K562 (cell line): Measurements from ENCODE around the gene BCO2. TPM values are rescaled to one million over a fixed set of nuclear protein-coding genes. Genes with fewer than 3 reads are reported as not detected.

Experiments
- POU5F1 ChIP-seq: fragments of 150-350 bp; IDR thresholded peaks from 2 replicates; pipeline ENCODE4 v1.6.1; 2014; ENCODE audit warnings: borderline replicate concordance, low read length, low read depth, mild to moderate bottlenecking; ENCODE audit not compliant: partially characterized antibody
- SETDB1 ChIP-seq: IDR thresholded peaks from one replicate; pipeline ENCODE4 v1.6.1; 2012; ENCODE audit warnings: low read length, control low read depth, inconsistent platforms
- ZNF609 ChIP-seq: sonication (generic); formaldehyde crosslinking; IDR thresholded peaks from 2 replicates; pipeline ENCODE4 v1.8.1; 2023; ENCODE audit warnings: missing genetic modification reagents, mild to moderate bottlenecking, borderline replicate concordance
- ZNF695 ChIP-seq: fragments of 450-650 bp; formaldehyde crosslinking; IDR thresholded peaks from 2 replicates; pipeline ENCODE4 v1.4.0; 2020; ENCODE audit warnings: mild to moderate bottlenecking, moderate library complexity
- polyA plus RNA-seq, 8 experiments: library from polyadenylated mRNA; depleted of rRNA in 4 of 8; stranded (reverse) in 5 of 8; unstranded in 3 of 8; fragments of >200 nt; fragmentation: Nextera tagmentation in 2 of 8; fragmentation: Illumina TruSeq in 1 of 8; extraction: Ambion mirVana in 2 of 8; extraction: Trizol in 1 of 8; gene quantifications; 2 replicates each; pipeline versions ENCODE4 v1.2.1 to v1.2.3, GENCODE V29; 2011 to 2014; ENCODE audit warnings: inconsistent platforms in 1 of 8, missing spikeins in 1 of 8
- total RNA-seq, 7 experiments: library from RNA; depleted of rRNA in 6 of 7; stranded (reverse); fragments of >200 nt in 6 of 7; fragmentation: Illumina TruSeq in 2 of 7; extraction: Trizol in 2 of 7; gene quantifications; 2 replicates each; pipeline versions ENCODE4 v1.2.1 to v1.2.3, GENCODE V29; 2011 to 2021; ENCODE audit warnings: low replicate concordance in 1 of 7
- TF ChIP-seq, protein P1 (sequence below), 2 experiments: fragments of 150-350 bp in 1 of 2; IDR thresholded peaks; 2 replicates each; pipeline ENCODE4 v1.6.1; 2012 to 2016; ENCODE audit warnings: low read depth in 2 of 2, low read length in 2 of 2, mild to moderate bottlenecking in 1 of 2, moderate library complexity in 1 of 2

The BCO2 gene
- total and polyA plus RNA-seq, 9 of the 15 experiments (the other 6 are each of a cell fraction or from before 2014, with no cell fraction given), result 0.21 to 1.0 (median 0.47) TPM; not detected in 1

- TF ChIP-seq, protein P1, sequence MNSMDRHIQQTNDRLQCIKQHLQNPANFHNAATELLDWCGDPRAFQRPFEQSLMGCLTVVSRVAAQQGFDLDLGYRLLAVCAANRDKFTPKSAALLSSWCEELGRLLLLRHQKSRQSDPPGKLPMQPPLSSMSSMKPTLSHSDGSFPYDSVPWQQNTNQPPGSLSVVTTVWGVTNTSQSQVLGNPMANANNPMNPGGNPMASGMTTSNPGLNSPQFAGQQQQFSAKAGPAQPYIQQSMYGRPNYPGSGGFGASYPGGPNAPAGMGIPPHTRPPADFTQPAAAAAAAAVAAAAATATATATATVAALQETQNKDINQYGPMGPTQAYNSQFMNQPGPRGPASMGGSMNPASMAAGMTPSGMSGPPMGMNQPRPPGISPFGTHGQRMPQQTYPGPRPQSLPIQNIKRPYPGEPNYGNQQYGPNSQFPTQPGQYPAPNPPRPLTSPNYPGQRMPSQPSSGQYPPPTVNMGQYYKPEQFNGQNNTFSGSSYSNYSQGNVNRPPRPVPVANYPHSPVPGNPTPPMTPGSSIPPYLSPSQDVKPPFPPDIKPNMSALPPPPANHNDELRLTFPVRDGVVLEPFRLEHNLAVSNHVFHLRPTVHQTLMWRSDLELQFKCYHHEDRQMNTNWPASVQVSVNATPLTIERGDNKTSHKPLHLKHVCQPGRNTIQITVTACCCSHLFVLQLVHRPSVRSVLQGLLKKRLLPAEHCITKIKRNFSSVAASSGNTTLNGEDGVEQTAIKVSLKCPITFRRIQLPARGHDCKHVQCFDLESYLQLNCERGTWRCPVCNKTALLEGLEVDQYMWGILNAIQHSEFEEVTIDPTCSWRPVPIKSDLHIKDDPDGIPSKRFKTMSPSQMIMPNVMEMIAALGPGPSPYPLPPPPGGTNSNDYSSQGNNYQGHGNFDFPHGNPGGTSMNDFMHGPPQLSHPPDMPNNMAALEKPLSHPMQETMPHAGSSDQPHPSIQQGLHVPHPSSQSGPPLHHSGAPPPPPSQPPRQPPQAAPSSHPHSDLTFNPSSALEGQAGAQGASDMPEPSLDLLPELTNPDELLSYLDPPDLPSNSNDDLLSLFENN (IDR thresholded peaks at IDR 0.05; ENCODE audit: low read depth in 2 of 2, low read length in 2 of 2), result no peak
- TF ChIP-seq SETDB1, result no peak
- no peak for TF ChIP-seq POU5F1
- no peak for TF ChIP-seq ZNF695 (CRISPR knock-in tag)
- no peak for TF ChIP-seq ZNF609 (CRISPR knock-in tag)
Measured at GRCh38 chr11:112221274-112221835, 46.0 kb downstream of the BCO2 start (continued).
